NCI-H187 treated with DMSO at 0.1 percent for 48 hours (cell line): Measurements from ENCODE around the gene ARHGAP22.

Experiments
- DNase-seq: peaks from one replicate; lab custom pipeline; 2025; lab: John Stamatoyannopoulos, UW

ARHGAP22 gene

GRCh38 chr10:48418189-48418788 is 186.6 kb downstream of the ARHGAP22 start:
- DNase-seq, result no peak

DNA sequence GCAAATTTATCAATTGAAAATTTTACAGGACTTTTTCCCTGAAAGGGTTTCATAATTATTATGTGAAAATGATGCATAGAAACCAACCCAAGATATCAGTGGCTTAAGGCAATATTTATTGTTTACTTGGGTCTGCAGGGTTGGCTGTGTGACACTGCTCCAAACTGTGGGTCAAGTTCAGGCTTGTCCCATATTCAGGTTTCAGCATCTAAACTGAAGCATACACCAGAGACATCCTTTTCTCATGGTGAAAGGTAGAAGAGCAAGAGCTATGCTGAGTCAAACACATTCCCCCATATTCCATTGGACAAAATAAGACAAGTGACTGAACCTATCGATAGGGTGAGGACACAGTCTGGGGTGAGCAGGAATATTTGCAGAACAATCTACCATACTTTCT is 187.5 kb downstream of the ARHGAP22 start:
- no peak for DNase-seq

GRCh38 chr10:48416584-48417232 is 188.2 kb downstream of the ARHGAP22 start:
- DNase-seq, result no peak

DNA sequence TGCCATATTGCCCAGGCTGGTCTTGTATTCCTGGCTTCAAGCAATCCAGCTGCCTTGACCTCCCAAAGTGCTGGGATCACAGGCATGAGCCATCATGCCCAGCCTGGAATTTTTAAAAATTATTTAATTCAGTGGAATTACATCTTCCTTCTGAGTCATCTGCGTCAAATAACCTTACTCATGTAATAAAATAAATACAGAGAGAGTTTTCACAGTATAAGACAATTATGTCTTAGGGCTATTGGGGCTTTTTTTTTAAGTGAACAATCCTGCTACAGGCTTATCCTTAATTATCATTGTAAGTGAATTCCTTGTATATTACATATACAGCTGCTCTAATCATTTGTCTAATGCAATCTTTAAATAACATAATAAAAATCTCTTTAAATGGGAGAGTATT is 190.1 kb downstream of the ARHGAP22 start:
- DNase-seq, result no peak

DNA sequence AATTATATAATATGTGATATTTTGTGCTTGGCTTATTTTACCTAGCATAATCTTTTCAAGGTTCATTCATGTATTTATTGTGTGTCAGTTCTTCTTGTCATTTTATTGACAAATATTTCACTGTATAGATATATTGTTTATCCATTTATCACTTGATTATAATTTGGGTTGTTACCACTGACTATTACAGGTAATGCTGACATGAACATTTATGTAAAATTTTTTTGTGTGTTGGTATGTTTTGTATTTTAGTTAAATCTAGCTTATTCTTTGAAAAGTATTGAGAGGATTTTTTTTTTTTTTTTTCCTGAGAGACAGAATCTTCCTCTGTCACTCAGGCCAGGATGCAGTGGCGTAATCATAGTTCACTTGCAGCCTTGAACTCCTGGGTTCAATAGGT is 190.7 kb downstream of the ARHGAP22 start:
- no peak for DNase-seq

- no peak for DNase-seq
Measured at GRCh38 chr10:48412933-48413332, 191.9 kb downstream of the ARHGAP22 start.

DNA sequence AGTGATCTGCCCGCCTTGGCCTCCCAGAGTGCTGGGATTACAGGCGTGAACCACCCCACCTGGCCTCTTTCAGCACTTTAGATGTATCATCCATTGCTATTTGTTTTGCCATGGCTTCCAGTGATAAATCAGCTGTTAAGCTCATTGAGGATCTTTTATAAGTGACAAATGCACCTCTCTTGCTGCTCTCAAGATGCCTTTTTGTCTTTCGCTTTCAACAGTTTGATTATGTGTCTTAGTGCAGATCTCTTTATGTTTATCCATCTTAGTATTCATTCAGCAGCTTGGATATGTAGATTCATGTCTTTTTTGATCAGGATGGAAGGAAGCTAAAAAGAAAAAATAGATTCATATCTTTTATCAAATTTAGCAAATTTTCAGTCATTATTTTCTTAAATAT is 192.8 kb downstream of the ARHGAP22 start:
- DNase-seq, result no peak

DNA sequence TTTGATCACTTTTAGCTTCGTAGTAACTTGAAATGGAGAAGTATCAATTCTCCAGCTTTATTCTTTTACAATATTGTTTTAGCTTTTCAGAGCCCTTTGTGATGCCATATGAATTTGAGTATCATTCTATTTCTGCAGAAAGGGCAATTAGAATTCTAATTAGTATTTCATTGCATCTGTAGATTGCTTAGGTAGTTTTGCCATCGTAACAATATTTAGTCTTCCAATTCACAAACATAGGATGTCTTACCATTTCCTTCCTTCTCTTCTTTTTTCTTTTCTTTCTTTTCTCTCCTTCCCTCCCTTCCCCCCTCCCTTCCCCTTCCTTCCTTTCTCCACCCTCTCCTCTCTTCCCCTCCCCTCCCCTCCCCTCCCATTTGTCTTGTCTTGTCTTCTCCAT is 193.4 kb downstream of the ARHGAP22 start:
- no peak for DNase-seq

DNA sequence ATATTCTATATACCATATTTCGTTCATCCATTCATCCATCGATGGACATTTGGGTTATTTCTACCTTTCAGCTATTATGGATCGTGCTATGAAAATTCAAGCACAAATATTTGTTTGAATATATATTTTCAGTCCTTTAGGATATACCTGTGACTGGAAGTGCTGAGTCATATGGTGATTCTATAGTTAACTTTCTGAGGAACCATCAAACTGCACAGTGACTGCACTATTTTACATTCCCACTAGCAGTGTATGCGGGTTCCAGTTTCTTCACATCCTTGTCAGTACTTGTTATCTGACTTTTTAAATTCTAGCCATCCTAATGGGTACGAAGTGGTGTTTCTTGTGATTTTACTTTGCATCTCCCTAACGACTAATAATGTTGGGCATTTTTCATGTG is 194.4 kb downstream of the ARHGAP22 start:
- no peak for DNase-seq

GRCh38 chr10:48406658-48407057 is 198.2 kb downstream of the ARHGAP22 start:
- no peak for DNase-seq

GRCh38 chr10:48406204-48406603 is 198.7 kb downstream of the ARHGAP22 start:
- no peak for DNase-seq

DNA sequence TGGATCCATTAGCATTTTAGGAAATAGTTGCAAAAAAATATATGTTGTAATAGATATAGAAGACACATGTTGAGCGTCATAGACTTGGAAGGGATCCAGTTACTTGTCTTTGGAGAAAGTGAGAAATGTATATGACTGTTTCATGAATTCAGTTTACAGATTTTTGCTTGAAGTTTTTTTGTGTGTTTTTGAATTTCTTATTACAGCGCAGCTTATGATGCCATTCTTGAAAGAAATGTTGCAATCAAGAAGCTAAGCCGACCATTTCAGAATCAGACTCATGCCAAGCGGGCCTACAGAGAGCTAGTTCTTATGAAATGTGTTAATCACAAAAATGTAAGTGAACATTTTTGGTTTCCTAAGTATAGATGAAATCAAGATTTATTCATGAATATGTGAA is 200.2 kb downstream of the ARHGAP22 start:
- DNase-seq, result no peak

GRCh38 chr10:48400850-48401220 is 204.0 kb downstream of the ARHGAP22 start:
- DNase-seq, result no peak

DNA sequence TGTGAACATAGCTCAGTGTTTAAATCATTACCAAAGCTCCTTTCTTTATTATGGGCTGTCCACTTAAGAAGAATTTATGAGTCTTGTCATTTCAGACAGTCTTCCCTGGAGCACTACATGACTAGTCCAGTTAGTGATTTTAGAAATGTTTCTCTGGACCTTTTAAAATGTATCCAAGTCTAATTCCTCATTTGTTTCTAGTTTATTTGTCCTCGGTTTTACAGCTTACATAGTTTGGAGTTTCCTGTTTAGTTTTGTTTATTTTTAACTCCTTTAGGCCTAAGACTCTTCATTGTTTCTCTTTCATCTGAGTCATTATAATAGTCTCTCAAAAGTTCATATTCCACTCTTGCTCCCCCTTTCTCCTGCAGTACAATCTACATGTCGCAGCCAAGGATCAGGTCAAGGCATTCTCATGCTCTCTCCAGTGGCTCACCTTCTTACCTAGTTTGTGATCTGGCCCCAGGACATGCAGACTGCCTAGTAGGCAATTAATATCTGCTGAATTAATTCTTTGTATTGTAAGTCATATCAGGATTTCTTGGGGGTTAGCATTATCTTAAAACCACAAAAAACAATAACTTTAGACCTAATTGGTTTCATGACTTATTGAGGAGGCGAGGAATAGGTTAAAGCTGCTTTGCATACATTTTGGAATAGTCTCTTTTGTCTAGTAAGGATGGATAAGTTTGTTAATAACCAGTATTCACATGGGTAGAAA is 204.6 kb downstream of the ARHGAP22 start:
- DNase-seq, result no peak

GRCh38 chr10:48399551-48399950 is 205.3 kb downstream of the ARHGAP22 start:
- no peak for DNase-seq

DNA sequence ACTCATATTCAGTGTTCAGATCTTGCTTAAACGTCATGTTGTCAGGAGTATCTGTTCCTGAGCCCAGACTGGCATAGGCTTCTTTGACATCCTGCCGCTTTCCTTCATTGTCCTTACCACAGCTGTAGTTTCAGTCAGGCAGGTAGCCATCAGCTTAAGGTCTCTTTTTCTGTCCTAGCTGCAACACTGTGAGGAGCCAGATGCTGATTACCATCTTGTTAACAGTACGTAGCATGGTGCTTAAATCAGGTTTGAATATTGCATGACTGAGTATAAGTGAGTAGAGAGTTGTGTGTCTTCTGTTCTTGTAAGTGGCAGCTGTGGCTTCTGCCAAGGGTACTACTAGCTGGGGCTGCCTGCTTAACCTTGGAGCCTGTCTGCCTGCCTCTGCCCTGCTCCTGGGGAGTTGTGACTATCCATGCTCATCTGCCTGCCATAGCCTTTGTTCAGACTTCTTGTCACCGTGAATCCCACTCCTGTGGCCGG is 205.8 kb downstream of the ARHGAP22 start:
- no peak for DNase-seq

- DNase-seq, result no peak
Measured at GRCh38 chr10:48398261-48398660, 206.6 kb downstream of the ARHGAP22 start.
